Hepatocyte (in vitro differentiated cells): Measurements from ENCODE around the gene M1AP. TPM values are rescaled to one million over a fixed set of nuclear protein-coding genes. Genes with fewer than 3 reads are reported as not detected.

Experiments used
- DNase-seq: peaks from one replicate; pipeline ENCODE4 v3.0.0-alpha.2; 2016; ENCODE audit warnings: low spot score
- H2AFZ ChIP-seq: fragments of 200-600 bp; sonication (generic); 2 replicates; pipeline ENCODE4 v1.6.0; 2016; ENCODE audit warnings: antibody characterized with exemption, mild to moderate bottlenecking
- H3K27ac ChIP-seq: fragments of 200-600 bp; sonication (generic); 2 replicates; pipeline ENCODE4 v1.5.1; 2016; ENCODE audit warnings: mild to moderate bottlenecking
- H3K27me3 ChIP-seq: fragments of 200-600 bp; sonication (generic); 2 replicates; pipeline ENCODE4 v1.6.1; 2016
- H3K36me3 ChIP-seq: fragments of 200-600 bp; sonication (generic); replicated peaks from 2 replicates; pipeline ENCODE4 v1.5.1; 2016; ENCODE audit warnings: low read depth; ENCODE audit not compliant: insufficient read depth
- H3K4me1 ChIP-seq: fragments of 200-600 bp; sonication (generic); 2 replicates; pipeline ENCODE4 v1.5.1; 2016; ENCODE audit warnings: mild to moderate bottlenecking, moderate library complexity; ENCODE audit not compliant: insufficient read depth
- H3K4me2 ChIP-seq: fragments of 200-600 bp; sonication (generic); 2 replicates; pipeline ENCODE4 v1.6.0; 2016
- H3K4me3 ChIP-seq: fragments of 200-600 bp; sonication (generic); 2 replicates; pipeline ENCODE4 v1.5.1; 2016; ENCODE audit warnings: mild to moderate bottlenecking
- H3K79me2 ChIP-seq: fragments of 200-600 bp; sonication (generic); 2 replicates; pipeline ENCODE4 v1.6.0; 2017; ENCODE audit warnings: mild to moderate bottlenecking
- H3K9me2 ChIP-seq: fragments of 200-600 bp; sonication (generic); replicated peaks from 2 replicates; pipeline ENCODE4 v1.6.0; 2017; ENCODE audit warnings: mild to moderate bottlenecking; ENCODE audit not compliant: insufficient read depth
- H3K9me3 ChIP-seq: fragments of 200-600 bp; sonication (generic); 2 replicates; pipeline ENCODE4 v1.5.1; 2016; ENCODE audit warnings: low read depth, mild to moderate bottlenecking
- H4K20me1 ChIP-seq: fragments of 200-600 bp; sonication (generic); 2 replicates; pipeline ENCODE4 v1.6.0; 2016; ENCODE audit warnings: mild to moderate bottlenecking; ENCODE audit not compliant: insufficient read depth, poor library complexity, severe bottlenecking
- EZH2 ChIP-seq: fragments of 200-600 bp; sonication (generic); IDR thresholded peaks from 2 replicates; pipeline ENCODE4 v1.6.1; 2016; ENCODE audit warnings: antibody characterized with exemption, mild to moderate bottlenecking, borderline replicate concordance
- EZH2phosphoT487 ChIP-seq: fragments of 200-600 bp; sonication (generic); IDR thresholded peaks from one replicate; pipeline ENCODE4 v1.6.1; 2018; ENCODE audit warnings: antibody characterized with exemption, mild to moderate bottlenecking, low read depth, moderate library complexity; ENCODE audit not compliant: unreplicated experiment, severe bottlenecking
- WGBS: methylation state at CpG from one replicate; pipeline ENCODE4 v1.1.6; 2016; ENCODE audit warnings: low lambda C conversion rate; ENCODE audit errors: missing lambda C conversion rate; 5-methylcytosine and 5-hydroxymethylcytosine counted together
- polyA plus RNA-seq: library from polyadenylated mRNA; unstranded; fragments of >200 nt; fragmentation: Nextera tagmentation; extraction: Ambion mirVana; gene quantifications from 2 replicates; pipeline ENCODE4 v1.2.1, GENCODE V29; 2016
- total RNA-seq: library from RNA; depleted of rRNA; stranded (reverse); fragments of >200 nt; gene quantifications from 2 replicates; pipeline ENCODE4 v1.2.3, GENCODE V29; 2014
- TF ChIP-seq, protein P1 (sequence below): fragments of 200-600 bp; sonication (generic); IDR thresholded peaks from 2 replicates; pipeline ENCODE4 v1.5.1; 2016; ENCODE audit warnings: antibody characterized with exemption, mild to moderate bottlenecking; ENCODE audit not compliant: poor library complexity

M1AP gene
- total and polyA plus RNA-seq, 2 experiments from 2014 or later, result 0.30 to 0.70 TPM

DNA sequence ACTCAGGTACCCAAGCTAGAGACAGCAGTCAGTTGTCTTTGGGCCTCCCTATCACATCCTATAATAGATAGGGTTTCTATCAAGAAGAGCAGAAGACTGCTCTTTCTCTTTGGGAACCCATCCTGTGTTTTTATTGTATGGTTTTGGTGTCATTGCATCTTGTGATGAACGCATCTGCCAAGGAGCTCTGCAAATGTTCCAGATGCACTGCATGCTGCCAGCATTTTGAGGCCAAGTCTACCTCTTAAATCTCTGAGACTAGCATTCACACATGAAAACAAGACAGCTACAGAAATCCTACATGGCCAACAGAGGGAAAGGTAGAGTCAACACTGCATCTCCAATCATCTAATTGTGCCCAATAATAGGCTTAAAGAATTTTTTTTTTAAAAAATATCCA is 20.0 kb upstream of the M1AP start:
- H3K9me2 ChIP-seq, result no peaks in the 10 kb centered on the region
- H3K4me2 ChIP-seq, result no peak overlapping the region
- no peak for DNase-seq
- 95% methylated on average over 1 of the region's 1 CpG for WGBS
- no peak for TF ChIP-seq EZH2
- TF ChIP-seq, protein P1, sequence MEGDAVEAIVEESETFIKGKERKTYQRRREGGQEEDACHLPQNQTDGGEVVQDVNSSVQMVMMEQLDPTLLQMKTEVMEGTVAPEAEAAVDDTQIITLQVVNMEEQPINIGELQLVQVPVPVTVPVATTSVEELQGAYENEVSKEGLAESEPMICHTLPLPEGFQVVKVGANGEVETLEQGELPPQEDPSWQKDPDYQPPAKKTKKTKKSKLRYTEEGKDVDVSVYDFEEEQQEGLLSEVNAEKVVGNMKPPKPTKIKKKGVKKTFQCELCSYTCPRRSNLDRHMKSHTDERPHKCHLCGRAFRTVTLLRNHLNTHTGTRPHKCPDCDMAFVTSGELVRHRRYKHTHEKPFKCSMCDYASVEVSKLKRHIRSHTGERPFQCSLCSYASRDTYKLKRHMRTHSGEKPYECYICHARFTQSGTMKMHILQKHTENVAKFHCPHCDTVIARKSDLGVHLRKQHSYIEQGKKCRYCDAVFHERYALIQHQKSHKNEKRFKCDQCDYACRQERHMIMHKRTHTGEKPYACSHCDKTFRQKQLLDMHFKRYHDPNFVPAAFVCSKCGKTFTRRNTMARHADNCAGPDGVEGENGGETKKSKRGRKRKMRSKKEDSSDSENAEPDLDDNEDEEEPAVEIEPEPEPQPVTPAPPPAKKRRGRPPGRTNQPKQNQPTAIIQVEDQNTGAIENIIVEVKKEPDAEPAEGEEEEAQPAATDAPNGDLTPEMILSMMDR, result no peak
- no peak for TF ChIP-seq EZH2phosphoT487
- no peaks in the 10 kb centered on the region for H3K9me3 ChIP-seq
- H3K4me1 ChIP-seq, result no peaks in the 10 kb centered on the region
- no peaks in the 10 kb centered on the region for H3K27me3 ChIP-seq
- H3K79me2 ChIP-seq, result no peaks in the 10 kb centered on the region
- H3K4me3 ChIP-seq, result no peak overlapping the region
- H2AFZ ChIP-seq, result no peak overlapping the region
- H3K27ac ChIP-seq, result no peak overlapping the region
- no peaks in the 10 kb centered on the region for H3K36me3 ChIP-seq
- H4K20me1 ChIP-seq, result no peaks in the 10 kb centered on the region

DNA sequence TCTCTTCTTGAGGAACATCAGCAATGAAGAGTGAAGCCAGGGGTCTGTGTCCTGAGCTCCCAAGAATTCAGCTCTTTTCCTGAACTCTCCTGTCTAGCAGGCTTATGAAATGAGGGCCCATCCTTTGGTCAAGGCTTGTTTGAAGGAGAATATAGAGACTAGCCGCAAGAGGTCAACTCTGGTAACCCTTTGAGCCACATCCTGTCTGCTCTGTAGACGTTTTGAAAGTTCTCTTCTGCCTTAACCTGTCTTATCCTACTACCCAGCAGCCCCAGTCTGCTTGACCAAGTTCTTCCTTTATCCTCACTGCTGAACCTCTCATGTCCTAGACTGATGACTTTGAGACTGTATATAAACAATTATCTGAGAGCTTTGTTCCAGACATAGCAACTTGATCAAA is 11.3 kb upstream of the M1AP start:
- Histone ChIP-seq H3K79me2 (no peaks in the 10 kb centered on the region), H3K4me1 (peaks cover 5% of the 10 kb centered on the region), H3K27ac (no peak overlapping the region), H2AFZ (no peak overlapping the region), H3K9me2 (no peaks in the 10 kb centered on the region), H3K4me2 (no peak overlapping the region), H3K4me3 (no peak overlapping the region), H4K20me1 (no peaks in the 10 kb centered on the region), H3K36me3 (no peaks in the 10 kb centered on the region), H3K9me3 (no peaks in the 10 kb centered on the region), H3K27me3 (no peaks in the 10 kb centered on the region)
- DNase-seq, result no peak
- no peak for TF ChIP-seq EZH2phosphoT487
- TF ChIP-seq, protein P1, result no peak
- no peak for TF ChIP-seq EZH2
- 82% methylated on average over 2 of the region's 2 CpGs for WGBS

DNA sequence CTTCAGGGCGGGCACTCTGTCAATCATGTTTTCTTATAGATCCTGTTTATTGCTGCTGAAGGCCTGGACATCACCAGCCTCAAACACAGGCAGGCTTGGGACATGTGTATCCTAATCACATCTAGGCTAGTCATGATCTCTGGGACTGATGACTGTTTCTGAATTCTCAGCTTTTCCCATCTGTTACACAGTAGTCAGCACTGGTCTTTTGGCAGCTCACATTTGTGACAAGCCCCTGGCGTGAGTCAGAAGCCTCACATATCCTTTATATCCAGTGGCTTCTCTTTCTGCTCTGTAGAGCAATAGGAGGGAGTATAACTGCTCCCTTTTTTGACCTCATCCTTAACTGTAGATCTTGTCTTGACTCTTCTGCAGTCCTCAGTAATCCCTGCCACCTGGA is 10.4 kb upstream of the M1AP start:
- H3K9me3 ChIP-seq, result no peaks in the 10 kb centered on the region
- H3K4me1 ChIP-seq, result peaks cover 5% of the 10 kb centered on the region
- no peaks in the 10 kb centered on the region for H3K9me2 ChIP-seq
- no peak overlapping the region for H2AFZ ChIP-seq
- H3K36me3 ChIP-seq, result no peaks in the 10 kb centered on the region
- H3K79me2 ChIP-seq, result no peaks in the 10 kb centered on the region
- no peak for DNase-seq
- no peak overlapping the region for H3K4me2 ChIP-seq
- H3K27me3 ChIP-seq, result no peaks in the 10 kb centered on the region
- H3K4me3 ChIP-seq, result no peak overlapping the region
- WGBS, result 97% methylated on average over 2 of the region's 2 CpGs
- no peaks in the 10 kb centered on the region for H4K20me1 ChIP-seq
- TF ChIP-seq EZH2, result no peak
- TF ChIP-seq, protein P1, result no peak
- TF ChIP-seq EZH2phosphoT487, result no peak
- no peak overlapping the region for H3K27ac ChIP-seq

DNA sequence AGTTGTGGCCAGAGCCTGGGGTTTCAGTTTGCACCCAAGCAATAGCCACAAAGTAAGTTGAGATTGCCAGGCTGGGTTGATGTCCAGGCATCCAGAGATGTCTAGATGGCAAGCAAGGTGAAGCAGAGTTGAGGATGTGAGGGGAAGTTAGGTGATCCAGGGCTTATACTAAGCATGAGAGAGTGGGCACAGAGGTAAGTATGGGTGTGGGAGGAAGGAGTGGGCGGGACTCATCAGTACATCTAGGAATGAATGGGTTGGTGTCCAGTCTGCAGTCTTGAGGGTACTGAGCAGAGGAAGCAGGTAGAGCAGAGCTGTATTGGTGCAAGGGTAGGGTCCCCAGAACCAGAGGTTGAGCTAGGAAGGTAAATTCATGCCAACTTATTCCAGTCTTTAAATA is 7.4 kb upstream of the M1AP start:
- Histone ChIP-seq H2AFZ (no peak overlapping the region), H4K20me1 (no peaks in the 10 kb centered on the region), H3K9me2 (no peaks in the 10 kb centered on the region), H3K4me3 (no peak overlapping the region), H3K36me3 (no peaks in the 10 kb centered on the region), H3K79me2 (no peaks in the 10 kb centered on the region), H3K27ac (no peak overlapping the region), H3K9me3 (no peaks in the 10 kb centered on the region), H3K4me2 (no peak overlapping the region), H3K27me3 (no peaks in the 10 kb centered on the region), H3K4me1 (peaks cover 5% of the 10 kb centered on the region)
- 95% methylated on average over 1 of the region's 1 CpG for WGBS
- DNase-seq, result no peak
- TF ChIP-seq, protein P1, result no peak
- TF ChIP-seq EZH2, result no peak
- TF ChIP-seq EZH2phosphoT487, result no peak
